HEK293 (cell line): ENCODE measurements around the gene HLA-DPB1.
A peak's percentile ranks its signal among the peaks of the same experiment; 100 is the strongest.

Experiments used
- FEZF1 ChIP-seq: fragments of 450-650 bp; formaldehyde crosslinking; IDR thresholded peaks from 2 replicates; pipeline ENCODE4 v1.5.1; 2016; ENCODE audit warnings: missing biosample characterization, missing genetic modification characterization
- HOXA7 ChIP-seq: sonication (generic); formaldehyde crosslinking; IDR thresholded peaks from 2 replicates; pipeline ENCODE4 v1.8.1; 2022; ENCODE audit warnings: missing genetic modification reagents, borderline replicate concordance
- KLF10 ChIP-seq: fragments of 450-650 bp; IDR thresholded peaks from 2 replicates; pipeline ENCODE4 v1.5.1; 2018; ENCODE audit warnings: missing biosample characterization, mild to moderate bottlenecking, missing genetic modification characterization
- MEIS1 ChIP-seq: sonication (generic); formaldehyde crosslinking; IDR thresholded peaks from 2 replicates; pipeline ENCODE4 v1.8.1; 2022; ENCODE audit warnings: missing genetic modification reagents, mild to moderate bottlenecking, borderline replicate concordance
- MYNN ChIP-seq: fragments of 450-650 bp; formaldehyde crosslinking; IDR thresholded peaks from 2 replicates; pipeline ENCODE4 v1.5.1; 2016; ENCODE audit warnings: missing biosample characterization, missing genetic modification characterization, borderline replicate concordance
- OSR2 ChIP-seq: fragments of 450-650 bp; formaldehyde crosslinking; IDR thresholded peaks from 2 replicates; pipeline ENCODE4 v1.5.1; 2016; ENCODE audit warnings: missing biosample characterization, missing genetic modification characterization
- OVOL3 ChIP-seq: fragments of 450-650 bp; formaldehyde crosslinking; IDR thresholded peaks from 2 replicates; pipeline ENCODE4 v1.5.1; 2016; ENCODE audit warnings: missing biosample characterization, missing genetic modification characterization
- REPIN1 ChIP-seq: fragments of 450-650 bp; formaldehyde crosslinking; IDR thresholded peaks from 2 replicates; pipeline ENCODE4 v1.5.1; 2017; ENCODE audit warnings: missing biosample characterization, missing genetic modification characterization, low read depth
- SETDB1 ChIP-seq: IDR thresholded peaks from one replicate; pipeline ENCODE4 v1.6.1; 2017; ENCODE audit warnings: mild to moderate bottlenecking, low read length, moderate library complexity, mixed read lengths; ENCODE audit not compliant: insufficient read length
- YY2 ChIP-seq: fragments of 450-650 bp; formaldehyde crosslinking; IDR thresholded peaks from 2 replicates; pipeline ENCODE4 v1.5.1; 2016; ENCODE audit warnings: missing biosample characterization, missing genetic modification characterization
- ZBTB20 ChIP-seq: fragments of 450-650 bp; formaldehyde crosslinking; IDR thresholded peaks from 2 replicates; pipeline ENCODE4 v1.5.1; 2016; ENCODE audit warnings: missing biosample characterization, missing genetic modification characterization
- ZBTB21 ChIP-seq: fragments of 450-650 bp; formaldehyde crosslinking; IDR thresholded peaks from 2 replicates; pipeline ENCODE4 v1.5.1; 2017; ENCODE audit warnings: missing biosample characterization, missing genetic modification characterization
- ZEB2 ChIP-seq: fragments of 450-650 bp; formaldehyde crosslinking; IDR thresholded peaks from 2 replicates; pipeline ENCODE4 v1.5.1; 2016; ENCODE audit warnings: missing biosample characterization, missing genetic modification characterization
- ZIC2 ChIP-seq: fragments of 450-650 bp; formaldehyde crosslinking; IDR thresholded peaks from 2 replicates; pipeline ENCODE4 v1.5.1; 2016; ENCODE audit warnings: missing biosample characterization, missing genetic modification characterization
- ZNF133 ChIP-seq: fragments of 450-650 bp; formaldehyde crosslinking; IDR thresholded peaks from 2 replicates; pipeline ENCODE4 v1.5.1; 2016; ENCODE audit warnings: missing biosample characterization, missing genetic modification characterization
- ZNF157 ChIP-seq: fragments of 450-650 bp; formaldehyde crosslinking; IDR thresholded peaks from 2 replicates; pipeline ENCODE4 v1.5.1; 2016; ENCODE audit warnings: missing biosample characterization, missing genetic modification characterization
- ZNF175 ChIP-seq: fragments of 450-650 bp; formaldehyde crosslinking; IDR thresholded peaks from 2 replicates; pipeline ENCODE4 v1.5.1; 2016; ENCODE audit warnings: missing biosample characterization, missing genetic modification characterization
- ZNF18 ChIP-seq: fragments of 450-650 bp; formaldehyde crosslinking; IDR thresholded peaks from 2 replicates; pipeline ENCODE4 v1.5.1; 2016; ENCODE audit warnings: missing biosample characterization, missing genetic modification characterization
- ZNF202 ChIP-seq: fragments of 450-650 bp; formaldehyde crosslinking; IDR thresholded peaks from 2 replicates; pipeline ENCODE4 v1.5.1; 2016; ENCODE audit warnings: missing biosample characterization, missing genetic modification characterization, borderline replicate concordance
- ZNF248 ChIP-seq: fragments of 450-650 bp; formaldehyde crosslinking; IDR thresholded peaks from 2 replicates; pipeline ENCODE4 v1.5.1; 2017; ENCODE audit warnings: missing biosample characterization, missing genetic modification characterization
- ZNF280D ChIP-seq: fragments of 450-650 bp; formaldehyde crosslinking; IDR thresholded peaks from 2 replicates; pipeline ENCODE4 v1.5.1; 2016; ENCODE audit warnings: missing biosample characterization, missing genetic modification characterization
- ZNF423 ChIP-seq: fragments of 450-650 bp; formaldehyde crosslinking; IDR thresholded peaks from 2 replicates; pipeline ENCODE4 v1.5.1; 2016; ENCODE audit warnings: missing biosample characterization, missing genetic modification characterization
- ZNF488 ChIP-seq: fragments of 450-650 bp; formaldehyde crosslinking; IDR thresholded peaks from 2 replicates; pipeline ENCODE4 v1.5.1; 2016; ENCODE audit warnings: missing biosample characterization, missing genetic modification characterization
- ZNF530 ChIP-seq: fragments of 450-650 bp; formaldehyde crosslinking; IDR thresholded peaks from 2 replicates; pipeline ENCODE4 v1.5.1; 2016; ENCODE audit warnings: low read depth, missing biosample characterization, missing genetic modification characterization
- ZNF555 ChIP-seq: fragments of 450-650 bp; formaldehyde crosslinking; conservative IDR thresholded peaks from 2 replicates; pipeline ENCODE4 v1.5.1; 2017; ENCODE audit warnings: missing biosample characterization, mild to moderate bottlenecking, missing genetic modification characterization, inconsistent platforms
- ZNF561 ChIP-seq: fragments of 450-650 bp; IDR thresholded peaks from 2 replicates; pipeline ENCODE4 v1.5.1; 2018; ENCODE audit warnings: missing biosample characterization, missing genetic modification characterization, borderline replicate concordance
- ZNF610 ChIP-seq: fragments of 450-650 bp; formaldehyde crosslinking; IDR thresholded peaks from 2 replicates; pipeline ENCODE4 v1.5.1; 2016; ENCODE audit warnings: missing biosample characterization, missing genetic modification characterization, borderline replicate concordance
- ZNF645 ChIP-seq: fragments of 450-650 bp; formaldehyde crosslinking; IDR thresholded peaks from 2 replicates; pipeline ENCODE4; 2016; ENCODE audit warnings: missing biosample characterization, missing genetic modification characterization
- ZNF692 ChIP-seq: fragments of 450-650 bp; formaldehyde crosslinking; IDR thresholded peaks from 2 replicates; pipeline ENCODE4 v1.5.1; 2016; ENCODE audit warnings: missing biosample characterization, missing genetic modification characterization
- ZNF701 ChIP-seq: fragments of 450-650 bp; formaldehyde crosslinking; IDR thresholded peaks from 2 replicates; pipeline ENCODE4 v1.5.1; 2016; ENCODE audit warnings: missing biosample characterization, missing genetic modification characterization
- ZNF76 ChIP-seq: fragments of 450-650 bp; formaldehyde crosslinking; IDR thresholded peaks from 2 replicates; pipeline ENCODE4; 2016; ENCODE audit warnings: low read depth, missing biosample characterization, missing genetic modification characterization, borderline replicate concordance

Gene HLA-DPB1

GRCh38 chr6:33080127-33081089 is 4.6 kb downstream of the HLA-DPB1 start (continued):
- peak; percentile 95; the same call in 1 of the 2 replicates for TF ChIP-seq ZNF280D (tag by site-specific recombination)
- no peak for TF ChIP-seq ZNF530
- no peak for TF ChIP-seq ZNF202
- no peak for TF ChIP-seq OSR2
- TF ChIP-seq ZNF76: no peak
- no peak for TF ChIP-seq ZNF555 (tag by site-specific recombination)
- no peak for TF ChIP-seq FEZF1 (tag by site-specific recombination)
- no peak for TF ChIP-seq ZNF701
- no peak for TF ChIP-seq ZNF175 (tag by site-specific recombination)
- TF ChIP-seq OVOL3: no peak
- no peak for TF ChIP-seq ZNF488
- TF ChIP-seq ZNF645 (tag by site-specific recombination): no peak
- no peak for TF ChIP-seq YY2 (tag by site-specific recombination)
- no peak for TF ChIP-seq MYNN (tag by site-specific recombination)
- peak; percentile 47; the same call in 1 of the 2 replicates for TF ChIP-seq ZBTB20 (tag by site-specific recombination)
- peak; percentile 31; the same call in 1 of the 2 replicates for TF ChIP-seq ZNF561 (tag by site-specific recombination)
- TF ChIP-seq ZEB2: no peak
- no peak for TF ChIP-seq REPIN1
- TF ChIP-seq ZNF157 (tag by site-specific recombination): no peak
- TF ChIP-seq ZNF423 (tag by site-specific recombination): no peak
- TF ChIP-seq ZNF610: no peak
- TF ChIP-seq ZBTB21 (tag by site-specific recombination): peak; percentile 11; the same call in 1 of the 2 replicates
- no peak for TF ChIP-seq ZNF692 (tag by site-specific recombination)
- no peak for TF ChIP-seq ZNF133 (tag by site-specific recombination)
- TF ChIP-seq ZIC2: peak; percentile 85
- TF ChIP-seq MEIS1 (CRISPR knock-in tag): no peak
- no peak for TF ChIP-seq ZNF248 (tag by site-specific recombination)
- TF ChIP-seq SETDB1: no peak
- TF ChIP-seq ZNF18 (tag by site-specific recombination): no peak
- no peak for TF ChIP-seq HOXA7 (CRISPR knock-in tag)
- TF ChIP-seq KLF10 (tag by site-specific recombination): 0 out of 2 replicates have a peak, but pooled peaks have one; percentile 13
